IMR-90 (cell line): ENCODE measurements around the gene DCAF6. TPM values are rescaled to one million over a fixed set of nuclear protein-coding genes. Genes with fewer than 3 reads are reported as not detected.

Experiments used
- ATAC-seq: fragments of 200-7000 bp; cut with Tn5 transposase; 2 replicates; pipeline ENCODE4 v1.9.1; 2020; ENCODE audit warnings: low read depth, mild to moderate bottlenecking, moderate library complexity
- BruUV-seq: library from RNA; stranded (reverse); fragments of 400-500 nt; replicated peaks from 2 replicates; lab custom pipeline; 2021; lab: Mats Ljungman, UMichigan
- CTCF ChIA-PET: fragments of 300-600 bp; formaldehyde crosslinking; extraction: SDS; loops from one replicate; lab custom pipeline; 2021; ENCODE audit warnings: antibody characterized with exemption; lab: Yijun Ruan, JAX
- POLR2A ChIA-PET: fragments of 300-600 bp; sonication (Branson Sonifier 250); formaldehyde crosslinking; loops from one replicate; lab custom pipeline; 2022; ENCODE audit warnings: antibody characterized with exemption; ENCODE audit not compliant: unreplicated experiment; lab: Charles Lee
- DNase-seq: peaks from one replicate; pipeline ENCODE4 v3.0.0; 2013
- H2AFZ ChIP-seq: replicated peaks from 2 replicates; pipeline ENCODE3; 2013; ENCODE audit warnings: low read length, mild to moderate bottlenecking; ENCODE audit not compliant: poor library complexity
- H2AK5ac ChIP-seq: 2 replicates; pipeline ENCODE4 v1.6.1; 2013; ENCODE audit warnings: low read depth, low read length, inconsistent platforms
- H2AK9ac ChIP-seq: replicated peaks from 2 replicates; pipeline ENCODE3; 2013; ENCODE audit warnings: mild to moderate bottlenecking, low read depth, low read length, moderate library complexity; ENCODE audit not compliant: poor library complexity
- H2BK120ac ChIP-seq: 2 replicates; pipeline ENCODE4 v1.6.1; 2013; ENCODE audit warnings: low read depth, low read length, inconsistent platforms
- H2BK15ac ChIP-seq: 3 replicates; pipeline ENCODE4 v1.6.1; 2013; ENCODE audit warnings: low read depth, low read length, inconsistent platforms
- H2BK20ac ChIP-seq: 2 replicates; pipeline ENCODE4 v1.6.1; 2013; ENCODE audit warnings: low read depth, mild to moderate bottlenecking, inconsistent platforms, low read length, moderate library complexity
- H2BK5ac ChIP-seq: 2 replicates; pipeline ENCODE4 v1.6.1; 2013; ENCODE audit warnings: mild to moderate bottlenecking, low read depth, low read length, inconsistent platforms; ENCODE audit not compliant: poor library complexity, severe bottlenecking
- H3K14ac ChIP-seq: replicated peaks from 2 replicates; pipeline ENCODE4 v1.6.1; 2013; ENCODE audit warnings: low read depth, low read length, inconsistent platforms
- H3K18ac ChIP-seq: 2 replicates; pipeline ENCODE4 v1.6.1; 2013; ENCODE audit warnings: low read depth, low read length, control low read depth
- H3K23ac ChIP-seq: 2 replicates; pipeline ENCODE4 v1.6.1; 2013; ENCODE audit warnings: low read depth, low read length, inconsistent platforms
- H3K27ac ChIP-seq: 2 replicates; pipeline ENCODE4 v1.5.1; 2013; ENCODE audit warnings: mild to moderate bottlenecking, control low read depth, low read length; ENCODE audit not compliant: insufficient read depth
- H3K27me3 ChIP-seq: 2 replicates; pipeline ENCODE4 v1.6.1; 2013; ENCODE audit warnings: low read length; ENCODE audit not compliant: control insufficient read depth, insufficient read depth
- H3K36me3 ChIP-seq: 2 replicates; pipeline ENCODE4 v1.6.1; 2013; ENCODE audit warnings: low read length, mixed read lengths; ENCODE audit not compliant: control insufficient read depth, insufficient read depth
- H3K4ac ChIP-seq: 2 replicates; pipeline ENCODE4 v1.6.1; 2013; ENCODE audit warnings: low read depth, low read length, inconsistent platforms
- H3K4me1 ChIP-seq: 2 replicates; pipeline ENCODE4 v1.6.1; 2013; ENCODE audit warnings: low read length, mixed read lengths; ENCODE audit not compliant: control insufficient read depth, insufficient read depth
- H3K4me2 ChIP-seq: 2 replicates; pipeline ENCODE4 v1.6.1; 2013; ENCODE audit warnings: low read depth, mild to moderate bottlenecking, control low read depth, low read length, moderate library complexity
- H3K4me3 ChIP-seq: 2 replicates; pipeline ENCODE4 v1.5.1; 2013; ENCODE audit warnings: low read depth, mild to moderate bottlenecking, control low read depth, low read length, moderate library complexity; ENCODE audit not compliant: insufficient read depth
- H3K56ac ChIP-seq: 2 replicates; pipeline ENCODE4 v1.6.1; 2013; ENCODE audit warnings: low read length, inconsistent platforms; ENCODE audit not compliant: insufficient read depth; ENCODE audit errors: extremely low read depth
- H3K79me1 ChIP-seq, 2 experiments: 2 replicates each; pipeline ENCODE4 v1.6.1; 2013; ENCODE audit warnings: low read length in 2 of 2, inconsistent platforms in 1 of 2, low read depth in 1 of 2
- H3K9ac ChIP-seq: 2 replicates; pipeline ENCODE4 v1.6.1; 2013; ENCODE audit warnings: low read depth, low read length, control low read depth
- H3K9me1 ChIP-seq: 2 replicates; pipeline ENCODE4 v1.6.1; 2013; ENCODE audit warnings: low read length, inconsistent platforms; ENCODE audit not compliant: insufficient read depth
- H3K9me3 ChIP-seq: 2 replicates; pipeline ENCODE4 v1.6.1; 2013; ENCODE audit warnings: low read length; ENCODE audit not compliant: control insufficient read depth, insufficient read depth
- H4K20me1 ChIP-seq: 2 replicates; pipeline ENCODE4 v1.6.1; 2013; ENCODE audit warnings: low read length, inconsistent platforms; ENCODE audit not compliant: insufficient read depth
- H4K5ac ChIP-seq: 2 replicates; pipeline ENCODE4 v1.6.1; 2013; ENCODE audit warnings: mild to moderate bottlenecking, low read depth, low read length, control low read depth
- H4K8ac ChIP-seq, 2 experiments: 2 replicates each; pipeline ENCODE4 v1.6.1; 2013; ENCODE audit warnings: low read depth in 2 of 2, low read length in 2 of 2, control low read depth in 1 of 2, inconsistent platforms in 1 of 2
- H4K91ac ChIP-seq: 2 replicates; pipeline ENCODE4 v1.6.1; 2013; ENCODE audit warnings: low read depth, low read length, inconsistent platforms; ENCODE audit not compliant: insufficient read depth
- BHLHE40 ChIP-seq: fragments of 150-350 bp; IDR thresholded peaks from 2 replicates; pipeline ENCODE4 v1.6.1; 2016; ENCODE audit warnings: mild to moderate bottlenecking, low read depth, low read length
- CHD1 ChIP-seq: IDR thresholded peaks from 2 replicates; pipeline ENCODE4 v1.6.1; 2012; ENCODE audit warnings: low read depth, low read length, improper control_type of control experiment
- CTCF ChIP-seq: conservative IDR thresholded peaks from 2 replicates; pipeline ENCODE4 v1.5.1; 2012; ENCODE audit warnings: mild to moderate bottlenecking, low read depth, low read length, improper control_type of control experiment
- ELK1 ChIP-seq: fragments of 150-350 bp; IDR thresholded peaks from 2 replicates; pipeline ENCODE4 v1.6.1; 2016; ENCODE audit warnings: low read depth, mild to moderate bottlenecking, low read length, moderate library complexity, borderline replicate concordance
- FOS ChIP-seq: fragments of 150-350 bp; IDR thresholded peaks from 2 replicates; pipeline ENCODE4 v1.6.1; 2016; ENCODE audit warnings: low read depth, low read length
- MAFK ChIP-seq: IDR thresholded peaks from 2 replicates; pipeline ENCODE4 v1.6.1; 2012; ENCODE audit warnings: low read depth, low read length, improper control_type of control experiment
- MAZ ChIP-seq: IDR thresholded peaks from 2 replicates; pipeline ENCODE4 v1.6.1; 2012; ENCODE audit warnings: low read depth, mild to moderate bottlenecking, low read length, improper control_type of control experiment, moderate library complexity, borderline replicate concordance
- MXI1 ChIP-seq: IDR thresholded peaks from 2 replicates; pipeline ENCODE4 v1.6.1; 2012; ENCODE audit warnings: low read depth, mild to moderate bottlenecking, low read length, moderate library complexity, borderline replicate concordance
- NFE2L2 ChIP-seq: fragments of 150-350 bp; IDR thresholded peaks from 2 replicates; pipeline ENCODE4 v1.6.1; 2016; ENCODE audit warnings: low read depth, mild to moderate bottlenecking, low read length
- POLR2A ChIP-seq: IDR thresholded peaks from 2 replicates; pipeline ENCODE4 v1.6.1; 2012; ENCODE audit warnings: mild to moderate bottlenecking, low read depth, low read length
- RAD21 ChIP-seq: IDR thresholded peaks from 2 replicates; pipeline ENCODE4 v1.6.1; 2012; ENCODE audit warnings: low read length, improper control_type of control experiment
- RCOR1 ChIP-seq: IDR thresholded peaks from 2 replicates; pipeline ENCODE4 v1.6.1; 2012; ENCODE audit warnings: mild to moderate bottlenecking, low read length, improper control_type of control experiment; ENCODE audit not compliant: insufficient replicate concordance
- RFX5 ChIP-seq: IDR thresholded peaks from 2 replicates; pipeline ENCODE4 v1.8.0; 2012; ENCODE audit warnings: low read depth, mild to moderate bottlenecking, low read length, moderate library complexity
- SMC3 ChIP-seq: fragments of 150-350 bp; IDR thresholded peaks from 2 replicates; pipeline ENCODE4 v1.6.1; 2016; ENCODE audit warnings: low read depth, mild to moderate bottlenecking, antibody characterized with exemption, low read length, moderate library complexity
- USF2 ChIP-seq: fragments of 150-350 bp; IDR thresholded peaks from 2 replicates; pipeline ENCODE4 v1.6.1; 2017; ENCODE audit warnings: mild to moderate bottlenecking, antibody characterized with exemption, low read length, low read depth
- WGBS, 2 experiments: methylation state at CpG; one replicate each; pipeline versions ENCODE4 v1.1.5 to v1.1.7; 2013; ENCODE audit warnings: missing lambda C conversion rate in 2 of 2; ENCODE audit not compliant: insufficient read length in 1 of 2; ENCODE audit errors: extremely low coverage in 2 of 2; 5-methylcytosine and 5-hydroxymethylcytosine counted together
- dilution Hi-C: fragments of 300-500 bp; cut with HindIII; formaldehyde crosslinking; loops from one replicate; pipeline ENCODE4 v1.14.3; 2018; ENCODE audit warnings: low sequenced_read_pairs; ENCODE audit not compliant: unreplicated experiment
- in situ Hi-C: fragments of 300-500 bp; cut with MboI; formaldehyde crosslinking; loops from 3 replicates; pipeline ENCODE4 v1.14.3; 2019; ENCODE audit warnings: low sequenced_read_pairs, inconsistent platforms, mixed read lengths
- intact Hi-C: fragments of 100-400 bp; cut with micrococcal nuclease; formaldehyde crosslinking; loops from 2 replicates; pipeline ENCODE4 v1.10.0; 2022
- polyA plus RNA-seq, 3 experiments: library from polyadenylated mRNA; depleted of rRNA; stranded (reverse); fragments of >200 nt; gene quantifications; 2 replicates each; pipeline ENCODE4 v1.2.3, GENCODE V29; 2012; ENCODE audit warnings: low replicate concordance in 1 of 3
- total RNA-seq: library from RNA; depleted of rRNA; stranded (reverse); fragments of >200 nt; gene quantifications from 2 replicates; pipeline ENCODE4 v1.2.3, GENCODE V29; 2012

Gene DCAF6
- total and polyA plus RNA-seq, 2 of the 4 experiments (the other 2 are of a cell fraction), result 60.4 to 88.7 TPM

- Histone ChIP-seq H3K9ac (no peak overlapping the region), H3K79me1 (peaks cover 8 to 18% of the 10 kb centered on the region in 2 experiments; a peak in 3 of 4 replicates), H3K27ac (no peak overlapping the region), H2BK5ac (no peak overlapping the region), H3K9me1 (no peaks in the 10 kb centered on the region; the same call in none of the 2 replicates), H4K91ac (no peak overlapping the region), H4K20me1 (no peaks in the 10 kb centered on the region), H2BK120ac (no peak overlapping the region), H3K4me3 (no peak overlapping the region), H2AK5ac (no peak overlapping the region), H2AK9ac (no peak overlapping the region), H2BK15ac (no peak overlapping the region), H3K56ac (no peak overlapping the region), H3K23ac (no peak overlapping the region), H3K36me3 (peaks cover 10% of the 10 kb centered on the region), H3K18ac (no peak overlapping the region), H3K14ac (no peak overlapping the region), H3K27me3 (no peaks in the 10 kb centered on the region), H4K5ac (no peak overlapping the region), H2AFZ (no peak overlapping the region), H3K4ac (no peak overlapping the region), H3K9me3 (no peaks in the 10 kb centered on the region), H2BK20ac (no peak overlapping the region), H4K8ac (no peak overlapping the region), H3K4me2 (no peak overlapping the region), H3K4me1 (no peaks in the 10 kb centered on the region)
- TF ChIP-seq MXI1 (no peak), SMC3 (no peak), CTCF (no peak), USF2 (no peak), RAD21 (no peak), RFX5 (no peak), FOS (no peak), BHLHE40 (no peak), MAZ (no peak), NFE2L2 (no peak), ELK1 (no peak), MAFK (no peak), RCOR1 (no peak), CHD1 (no peak), POLR2A (no peak)
- in situ Hi-C loops (no loop called here), dilution Hi-C loops (no loop called here), intact Hi-C loops (loop anchor here (5.0 kb wide), 1 partner anchor 37 kb away; no protein-coding TSS in a partner anchor)
- no TSS peak for BruUV-seq
- WGBS, 2 experiments, result no CpG with 5 or more reads among the region's 2 CpGs
- ChIA-PET POLR2A (no interaction called here), CTCF (no interaction called here)
- DNase-seq (no peak), ATAC-seq (no peak)
Measured at GRCh38 chr1:167994560-167994959, 58.1 kb downstream of the DCAF6 start.
